Right atrium auricular region (tissue), 2 donors: ENCODE results near the gene MOV10. TPM values are rescaled to one million over a fixed set of nuclear protein-coding genes. Genes with fewer than 3 reads are reported as not detected.

ENCODE experiments used
- DNase-seq: peaks from one replicate; pipeline ENCODE4 v3.0.0-alpha.2; 2019; ENCODE audit warnings: low spot score
- H3K27ac ChIP-seq, 2 donors: fragments of 200-600 bp; sonication (generic); 1 replicate in 1 of 2; 2 replicates in 1 of 2; pipeline ENCODE4 v1.5.1; 2016 to 2019
- H3K27me3 ChIP-seq, 2 donors: fragments of 200-600 bp; sonication (generic); one replicate each; pipeline versions ENCODE4 v1.5.1 to v1.6.0; 2017 to 2019
- H3K36me3 ChIP-seq: fragments of 200-600 bp; sonication (generic); one replicate; pipeline ENCODE4 v1.5.1; 2016
- H3K4me1 ChIP-seq, 2 donors: fragments of 200-600 bp; sonication (generic); one replicate each; pipeline versions ENCODE4 v1.5.1 to v1.6.0; 2017 to 2019
- H3K4me3 ChIP-seq, 2 donors: fragments of 200-600 bp; sonication (generic); 1 replicate in 1 of 2; 2 replicates in 1 of 2; pipeline ENCODE4 v1.5.1; 2017 to 2019; ENCODE audit warnings: mild to moderate bottlenecking in 1 of 2, moderate library complexity in 1 of 2
- H3K9me3 ChIP-seq, 2 donors: fragments of 200-600 bp; sonication (generic); one replicate each; pipeline ENCODE4 v1.5.1; 2019
- CTCF ChIP-seq, 2 donors: fragments of 200-600 bp; sonication (generic); IDR thresholded peaks; one replicate each; pipeline ENCODE4 v1.5.1; 2019; ENCODE audit warnings: antibody characterized with exemption in 2 of 2
- total RNA-seq, 2 donors: library from RNA; depleted of rRNA; stranded (reverse); fragments of >200 nt; gene quantifications; one replicate each; pipeline ENCODE4 v1.1.0, GENCODE V29; 2016

The MOV10 gene
- total RNA-seq, result 10 to 100 TPM; 10.5 to 11.4 TPM

- Histone ChIP-seq H3K4me1 (peaks cover 0 to 22% of the 10 kb centered on the region in 2 donors), H3K4me3 (peak within 1 kb of the TSS; percentile 61 to 81), H3K27ac (peak within 1 kb of the TSS; percentile 79 to 87), H3K27me3 (no peaks in the 10 kb centered on the region), H3K9me3 (no peaks in the 10 kb centered on the region), H3K36me3 (peaks cover 6% of the 10 kb centered on the region)
- no peak for TF ChIP-seq CTCF (IDR thresholded peaks at IDR 0.05)
- DNase-seq, result peak; percentile 73
These were observed at the start of gene MOV10 for GRCh38 chr1:112674440-112674985. Gene MOV10 (plus strand): TSS chr1:112674659. CDS start chr1:112674913, 254 bp downstream.

- Histone ChIP-seq H3K4me1 (peaks cover 0 to 48% of the 10 kb centered on the region in 2 donors), H3K36me3 (peaks cover 5% of the 10 kb centered on the region), H3K9me3 (no peaks in the 10 kb centered on the region), H3K27ac (no peak overlapping the region), H3K4me3 (no peak overlapping the region), H3K27me3 (no peaks in the 10 kb centered on the region)
- TF ChIP-seq CTCF (IDR thresholded peaks at IDR 0.05), result no peak
- no peak for DNase-seq
These were observed 48.8 kb upstream of the MOV10 start for GRCh38 chr1:112625696-112626095.

- peaks cover 0 to 43% of the 10 kb centered on the region in 2 donors for H3K4me1 ChIP-seq
- no peak overlapping the region for H3K4me3 ChIP-seq
- no peaks in the 10 kb centered on the region for H3K9me3 ChIP-seq
- TF ChIP-seq CTCF (IDR thresholded peaks at IDR 0.05), result no peak
- H3K27ac ChIP-seq, result no peak overlapping the region
- no peaks in the 10 kb centered on the region for H3K27me3 ChIP-seq
- no peak for DNase-seq
- peaks cover 7% of the 10 kb centered on the region for H3K36me3 ChIP-seq
These were observed 48.3 kb upstream of the MOV10 start for GRCh38 chr1:112626193-112626592.

GRCh38 chr1:112626887-112627286, 47.6 kb upstream of the MOV10 start:
- Histone ChIP-seq H3K4me1 (peaks cover 0 to 39% of the 10 kb centered on the region in 2 donors), H3K36me3 (peaks cover 7% of the 10 kb centered on the region), H3K9me3 (no peaks in the 10 kb centered on the region), H3K4me3 (no peak overlapping the region), H3K27me3 (no peaks in the 10 kb centered on the region), H3K27ac (no peak overlapping the region)
- DNase-seq, result no peak
- TF ChIP-seq CTCF (IDR thresholded peaks at IDR 0.05), result no peak

GRCh38 chr1:112628516-112628915, 45.9 kb upstream of the MOV10 start:
- H3K27ac ChIP-seq, result no peak overlapping the region
- no peaks in the 10 kb centered on the region for H3K27me3 ChIP-seq
- H3K4me3 ChIP-seq, result no peak overlapping the region
- no peak for TF ChIP-seq CTCF (IDR thresholded peaks at IDR 0.05)
- H3K9me3 ChIP-seq, result no peaks in the 10 kb centered on the region
- peaks cover 7% of the 10 kb centered on the region for H3K36me3 ChIP-seq
- H3K4me1 ChIP-seq, result peaks cover 0 to 37% of the 10 kb centered on the region in 2 donors
- DNase-seq, result no peak

GRCh38 chr1:112629256-112629655, 45.2 kb upstream of the MOV10 start:
- no peaks in the 10 kb centered on the region for H3K27me3 ChIP-seq
- no peak overlapping the region for H3K27ac ChIP-seq
- no peak overlapping the region for H3K4me3 ChIP-seq
- peaks cover 0 to 40% of the 10 kb centered on the region in 2 donors for H3K4me1 ChIP-seq
- H3K36me3 ChIP-seq, result peaks cover 7% of the 10 kb centered on the region
- DNase-seq, result no peak
- TF ChIP-seq CTCF (IDR thresholded peaks at IDR 0.05), result no peak
- H3K9me3 ChIP-seq, result no peaks in the 10 kb centered on the region
